ENCODE data around the gene SSBP4. TPM values are rescaled to one million over a fixed set of nuclear protein-coding genes. Genes with fewer than 3 reads are reported as not detected.

Gene SSBP4
- total and polyA plus RNA-seq, 3 donors from 2014 or later = 80.5 to 118 (median 90.3) TPM

DNA sequence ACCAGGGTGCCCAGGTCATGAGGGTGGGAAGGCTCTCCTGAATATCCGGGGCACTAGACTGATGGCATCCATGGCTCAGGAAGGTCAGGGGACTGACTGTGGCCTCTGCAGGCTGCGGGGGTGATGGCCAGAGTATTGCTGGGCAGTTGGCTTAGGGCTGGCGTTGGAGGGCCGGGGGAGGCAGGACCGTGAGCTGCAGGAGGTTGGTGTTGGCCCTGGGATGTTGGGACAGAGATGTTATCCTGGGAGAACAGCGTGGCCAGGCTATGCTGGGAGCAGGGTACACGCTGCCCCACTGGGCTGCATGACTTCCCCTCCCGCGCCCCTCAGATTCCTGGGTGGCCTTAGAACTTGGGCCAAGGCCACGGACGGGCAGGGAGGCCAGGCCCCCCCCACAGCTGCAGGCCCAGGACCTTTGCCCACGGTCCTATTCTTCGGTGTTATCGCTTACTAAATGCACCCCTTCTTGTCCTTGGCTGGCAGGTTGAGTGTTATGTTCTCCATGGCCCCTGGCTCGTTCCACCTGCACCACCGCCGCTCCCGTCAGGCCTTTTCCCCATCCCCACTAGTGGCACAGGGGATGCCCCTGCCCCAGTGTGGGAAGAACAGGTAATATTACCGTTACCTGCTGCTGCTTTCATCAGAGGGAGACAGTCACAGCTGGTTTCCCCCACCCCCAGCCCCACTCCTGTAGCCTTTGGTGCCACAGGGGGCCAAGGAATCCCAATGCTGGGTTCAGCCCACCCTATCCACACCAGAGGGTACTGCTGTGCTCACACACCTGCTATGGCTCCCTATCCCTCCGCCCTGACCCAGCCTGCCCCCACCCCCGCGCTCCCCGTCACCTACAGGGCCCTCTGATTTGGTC lies 22.0 kb downstream of the SSBP4 start:
- TF ChIP-seq, protein P1, sequence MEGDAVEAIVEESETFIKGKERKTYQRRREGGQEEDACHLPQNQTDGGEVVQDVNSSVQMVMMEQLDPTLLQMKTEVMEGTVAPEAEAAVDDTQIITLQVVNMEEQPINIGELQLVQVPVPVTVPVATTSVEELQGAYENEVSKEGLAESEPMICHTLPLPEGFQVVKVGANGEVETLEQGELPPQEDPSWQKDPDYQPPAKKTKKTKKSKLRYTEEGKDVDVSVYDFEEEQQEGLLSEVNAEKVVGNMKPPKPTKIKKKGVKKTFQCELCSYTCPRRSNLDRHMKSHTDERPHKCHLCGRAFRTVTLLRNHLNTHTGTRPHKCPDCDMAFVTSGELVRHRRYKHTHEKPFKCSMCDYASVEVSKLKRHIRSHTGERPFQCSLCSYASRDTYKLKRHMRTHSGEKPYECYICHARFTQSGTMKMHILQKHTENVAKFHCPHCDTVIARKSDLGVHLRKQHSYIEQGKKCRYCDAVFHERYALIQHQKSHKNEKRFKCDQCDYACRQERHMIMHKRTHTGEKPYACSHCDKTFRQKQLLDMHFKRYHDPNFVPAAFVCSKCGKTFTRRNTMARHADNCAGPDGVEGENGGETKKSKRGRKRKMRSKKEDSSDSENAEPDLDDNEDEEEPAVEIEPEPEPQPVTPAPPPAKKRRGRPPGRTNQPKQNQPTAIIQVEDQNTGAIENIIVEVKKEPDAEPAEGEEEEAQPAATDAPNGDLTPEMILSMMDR (IDR thresholded peaks at IDR 0.05) = no peak
- TF ChIP-seq POLR2A (IDR thresholded peaks at IDR 0.05) = no peak
- H3K27ac ChIP-seq = peak overlapping the region; percentile 44 to 88

GRCh38 chr19:18441804-18442788 lies 22.9 kb downstream of the SSBP4 start:
- no peaks in the 10 kb centered on the region for H3K36me3 ChIP-seq (ENCODE audit: low read depth, missing control alignments)
- no peak overlapping the region for H3K4me3 ChIP-seq
- H3K27ac ChIP-seq = peak overlapping the region; percentile 44 to 88
- peaks cover 45% of the 10 kb centered on the region for H3K4me1 ChIP-seq
- intact Hi-C loops (cut with DNase I; ENCODE audit: low total_unique reads) = no loop called here
- H3K9me3 ChIP-seq = no peaks in the 10 kb centered on the region
- DNase-seq = no peak
- WGBS, 2 donors = 55 to 63% methylated on average over 5 of the region's 5 CpGs
- TF ChIP-seq, protein P1 (IDR thresholded peaks at IDR 0.05) = no peak
- TF ChIP-seq POLR2A (IDR thresholded peaks at IDR 0.05) = no peak
- H3K27me3 ChIP-seq = no peaks in the 10 kb centered on the region

More for the DNA sequence above, 22.0 kb downstream of the SSBP4 start:
- intact Hi-C loops (cut with DNase I; ENCODE audit: low total_unique reads) = no loop called here
- H3K27me3 ChIP-seq = no peaks in the 10 kb centered on the region
- H3K4me1 ChIP-seq = peaks cover 45% of the 10 kb centered on the region
- H3K4me3 ChIP-seq = no peak overlapping the region
- peak; percentile 86 for DNase-seq
- H3K36me3 ChIP-seq (ENCODE audit: low read depth, missing control alignments) = no peaks in the 10 kb centered on the region
- 27 to 35% methylated on average over 16 to 23 of the region's 23 CpGs for WGBS, 2 donors
- H3K9me3 ChIP-seq = no peaks in the 10 kb centered on the region

DNA sequence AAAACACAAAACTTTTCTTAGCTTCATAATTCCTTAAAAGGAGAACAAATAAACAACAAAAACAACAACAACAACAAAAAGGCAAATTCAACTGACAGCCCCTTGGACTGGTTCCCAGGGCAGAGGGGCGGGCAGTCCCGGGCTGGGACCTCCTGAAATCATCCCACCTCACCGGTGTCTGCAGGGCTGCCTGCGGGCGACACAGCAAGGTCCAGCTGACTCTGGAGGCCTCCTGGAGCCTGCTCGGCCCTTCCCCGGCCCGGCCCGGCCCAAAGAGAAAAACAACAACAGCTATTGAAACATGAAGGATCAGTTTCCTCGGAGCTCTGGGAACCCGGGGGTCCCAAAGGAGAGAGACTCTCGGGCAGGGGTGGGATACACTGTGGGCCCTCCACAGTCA lies 23.7 kb downstream of the SSBP4 start:
- intact Hi-C loops (cut with DNase I; ENCODE audit: low total_unique reads) = no loop called here
- no peaks in the 10 kb centered on the region for H3K27me3 ChIP-seq
- H3K4me3 ChIP-seq = no peak overlapping the region
- H3K9me3 ChIP-seq = no peaks in the 10 kb centered on the region
- H3K36me3 ChIP-seq (ENCODE audit: low read depth, missing control alignments) = no peaks in the 10 kb centered on the region
- peaks cover 45% of the 10 kb centered on the region for H3K4me1 ChIP-seq
- no peak for TF ChIP-seq POLR2A (IDR thresholded peaks at IDR 0.05)
- TF ChIP-seq, protein P1 (IDR thresholded peaks at IDR 0.05) = no peak
- 44 to 65% methylated on average over 6 to 12 of the region's 12 CpGs for WGBS, 2 donors
- no peak for DNase-seq
- H3K27ac ChIP-seq = peak overlapping the region; percentile 12 to 61

DNA sequence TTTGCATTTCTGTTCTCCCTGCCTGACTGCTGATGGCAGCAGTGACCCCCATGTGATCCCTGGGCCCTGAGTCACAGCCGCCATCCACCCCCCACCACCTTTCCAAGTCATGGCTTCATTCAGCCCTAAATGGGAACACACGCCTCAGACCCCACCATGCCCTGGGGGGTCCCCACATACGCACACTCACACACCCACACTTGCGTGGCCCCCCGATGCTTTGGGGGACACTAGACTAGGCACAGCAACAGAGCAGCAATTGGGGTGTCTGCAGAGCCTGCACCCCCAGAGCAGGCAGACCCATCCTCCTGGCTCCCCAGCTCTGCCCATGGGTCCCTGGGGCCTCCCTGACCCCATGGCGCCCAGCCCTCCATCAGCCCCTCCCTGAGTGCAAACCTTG lies 24.2 kb downstream of the SSBP4 start:
- H3K27ac ChIP-seq = peak overlapping the region; percentile 12 to 61
- intact Hi-C loops (cut with DNase I; ENCODE audit: low total_unique reads) = no loop called here

More for the DNA sequence above, 24.2 kb downstream of the SSBP4 start:
- Histone ChIP-seq H3K9me3 (no peaks in the 10 kb centered on the region), H3K27me3 (no peaks in the 10 kb centered on the region), H3K36me3 (ENCODE audit: low read depth, missing control alignments) (no peaks in the 10 kb centered on the region), H3K4me3 (no peak overlapping the region), H3K4me1 (peaks cover 43% of the 10 kb centered on the region)
- 88 to 90% methylated on average over 5 to 6 of the region's 6 CpGs for WGBS, 2 donors
- no peak for TF ChIP-seq POLR2A (IDR thresholded peaks at IDR 0.05)
- TF ChIP-seq, protein P1 (IDR thresholded peaks at IDR 0.05) = no peak
- DNase-seq = no peak

Data from testis (tissue), 3 donors.